A549 (cell line): ENCODE results near the gene PTX4.

Source experiments
- CEBPB ChIP-seq, 2 experiments: fragments of >200 bp in 1 of 2; sonication (Bioruptor Twin) in 1 of 2; formaldehyde crosslinking in 1 of 2; IDR thresholded peaks; 2 replicates each; pipeline ENCODE4 v1.6.1; 2012 to 2016
- EP300 ChIP-seq, 2 experiments: fragments of >200 bp; sonication (Bioruptor Twin); formaldehyde crosslinking; IDR thresholded peaks; 2 replicates in 1 of 2; 3 replicates in 1 of 2; pipeline ENCODE4 v1.6.1; 2016 to 2017
- POLR2A ChIP-seq: IDR thresholded peaks from 2 replicates; pipeline ENCODE4 v1.6.1; 2012; ENCODE audit warnings: mild to moderate bottlenecking, low read length
- TF ChIP-seq, protein P1 (sequence below): IDR thresholded peaks from 2 replicates; pipeline ENCODE4 v1.6.1; 2012
- TF ChIP-seq, protein P2 (sequence below): fragments of >200 bp; sonication (Bioruptor Twin); formaldehyde crosslinking; IDR thresholded peaks from 3 replicates; pipeline ENCODE4 v1.5.1; 2016

GRCh38 chr16:1436731-1437355, 51.9 kb downstream of the PTX4 start:
- no peak for TF ChIP-seq EP300 (IDR thresholded peaks at IDR 0.05)
- TF ChIP-seq, protein P1, sequence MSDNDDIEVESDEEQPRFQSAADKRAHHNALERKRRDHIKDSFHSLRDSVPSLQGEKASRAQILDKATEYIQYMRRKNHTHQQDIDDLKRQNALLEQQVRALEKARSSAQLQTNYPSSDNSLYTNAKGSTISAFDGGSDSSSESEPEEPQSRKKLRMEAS: no peak
- TF ChIP-seq, protein P2, sequence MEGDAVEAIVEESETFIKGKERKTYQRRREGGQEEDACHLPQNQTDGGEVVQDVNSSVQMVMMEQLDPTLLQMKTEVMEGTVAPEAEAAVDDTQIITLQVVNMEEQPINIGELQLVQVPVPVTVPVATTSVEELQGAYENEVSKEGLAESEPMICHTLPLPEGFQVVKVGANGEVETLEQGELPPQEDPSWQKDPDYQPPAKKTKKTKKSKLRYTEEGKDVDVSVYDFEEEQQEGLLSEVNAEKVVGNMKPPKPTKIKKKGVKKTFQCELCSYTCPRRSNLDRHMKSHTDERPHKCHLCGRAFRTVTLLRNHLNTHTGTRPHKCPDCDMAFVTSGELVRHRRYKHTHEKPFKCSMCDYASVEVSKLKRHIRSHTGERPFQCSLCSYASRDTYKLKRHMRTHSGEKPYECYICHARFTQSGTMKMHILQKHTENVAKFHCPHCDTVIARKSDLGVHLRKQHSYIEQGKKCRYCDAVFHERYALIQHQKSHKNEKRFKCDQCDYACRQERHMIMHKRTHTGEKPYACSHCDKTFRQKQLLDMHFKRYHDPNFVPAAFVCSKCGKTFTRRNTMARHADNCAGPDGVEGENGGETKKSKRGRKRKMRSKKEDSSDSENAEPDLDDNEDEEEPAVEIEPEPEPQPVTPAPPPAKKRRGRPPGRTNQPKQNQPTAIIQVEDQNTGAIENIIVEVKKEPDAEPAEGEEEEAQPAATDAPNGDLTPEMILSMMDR: no peak
- TF ChIP-seq CEBPB (IDR thresholded peaks at IDR 0.05): no peak
- no peak for TF ChIP-seq POLR2A
